Activated naive CD4-positive, alpha-beta T cell treated with anti-CD3 and anti-CD28 coated beads, Interleukin-2, amount 50 U/mL, for 72 hours (primary cell): ENCODE measurements around the gene TOP3A. TPM values are rescaled to one million over a fixed set of nuclear protein-coding genes. Genes with fewer than 3 reads are reported as not detected.

Experiments
- ATAC-seq, 2 donors: fragments of 150-1000 bp; cut with Tn5 transposase; 2 replicates each; pipeline ENCODE4 v1.10.0; 2021; ENCODE audit warnings: mild to moderate bottlenecking in 2 of 2, moderate library complexity in 2 of 2
- DNase-seq, 2 donors: peaks; one replicate each; pipeline ENCODE4 v3.0.0; 2021 to 2022; ENCODE audit warnings: low spot score in 2 of 2
- H3K27ac Mint-ChIP-seq, 2 donors: one replicate each; pipeline ENCODE4 v1.8.0; 2022; ENCODE audit warnings: mild to moderate bottlenecking in 2 of 2, mixed read lengths in 2 of 2
- H3K36me3 Mint-ChIP-seq, 2 donors: one replicate each; pipeline ENCODE4 v1.8.0; 2022; ENCODE audit warnings: mixed read lengths in 2 of 2
- H3K9me3 Mint-ChIP-seq, 2 donors: one replicate each; pipeline ENCODE4 v1.8.0; 2022; ENCODE audit warnings: mixed read lengths in 2 of 2
- total RNA-seq, 2 donors: library from RNA; stranded (reverse); gene quantifications; one replicate each; pipeline ENCODE4 v1.2.3, GENCODE V29; 2022

Gene TOP3A
- total RNA-seq, 2 donors from 2014 or later, result 78.3 to 97.4 TPM

- DNase-seq (no peak), ATAC-seq (no peak)
- H3K27ac Mint-ChIP-seq, result peak overlapping the region in 1 of 2 donors; percentile 49
- H3K36me3 Mint-ChIP-seq, result peaks cover 5 to 6% of the 10 kb centered on the region in 2 donors
- no peaks in the 10 kb centered on the region for H3K9me3 Mint-ChIP-seq
Observed at GRCh38 chr17:18251204-18251603, 63.6 kb downstream of the TOP3A start.

GRCh38 chr17:18250708-18251107, 64.1 kb downstream of the TOP3A start:
- DNase-seq (no peak), ATAC-seq (no peak)
- no peaks in the 10 kb centered on the region for H3K9me3 Mint-ChIP-seq
- peak overlapping the region in 1 of 2 donors; percentile 49 for H3K27ac Mint-ChIP-seq
- H3K36me3 Mint-ChIP-seq, result peaks cover 5 to 6% of the 10 kb centered on the region in 2 donors

- no peaks in the 10 kb centered on the region for H3K9me3 Mint-ChIP-seq
- peaks cover 5 to 6% of the 10 kb centered on the region in 2 donors for H3K36me3 Mint-ChIP-seq
- no peak for ATAC-seq
- no peak for DNase-seq
- H3K27ac Mint-ChIP-seq, result no peak overlapping the region
Observed at GRCh38 chr17:18250259-18250658, 64.5 kb downstream of the TOP3A start.

- DNase-seq (no peak), ATAC-seq (no peak)
- Mint-ChIP-seq H3K27ac (peak overlapping the region; percentile 35 to 45), H3K9me3 (no peaks in the 10 kb centered on the region), H3K36me3 (peaks cover 5 to 6% of the 10 kb centered on the region in 2 donors)
Observed at GRCh38 chr17:18248811-18249210, 66.0 kb downstream of the TOP3A start.

GRCh38 chr17:18248300-18248731, 66.5 kb downstream of the TOP3A start:
- ATAC-seq (peak; percentile 70 to 74), DNase-seq (peak in 1 of 2 donors; percentile 72)
- Mint-ChIP-seq H3K36me3 (peaks cover 5 to 6% of the 10 kb centered on the region in 2 donors), H3K27ac (peak overlapping the region; percentile 35 to 75), H3K9me3 (no peaks in the 10 kb centered on the region)

GRCh38 chr17:18247613-18248001, 67.2 kb downstream of the TOP3A start:
- DNase-seq (no peak), ATAC-seq (no peak)
- no peak overlapping the region for H3K27ac Mint-ChIP-seq
- H3K36me3 Mint-ChIP-seq, result peaks cover 5 to 6% of the 10 kb centered on the region in 2 donors
- no peaks in the 10 kb centered on the region for H3K9me3 Mint-ChIP-seq

GRCh38 chr17:18246880-18247612, 67.7 kb downstream of the TOP3A start:
- peak in 1 of 2 donors; percentile 65 for ATAC-seq
- DNase-seq, result peak in 1 of 2 donors; percentile 62
- H3K27ac Mint-ChIP-seq, result peak overlapping the region in 1 of 2 donors; percentile 72
- no peaks in the 10 kb centered on the region for H3K9me3 Mint-ChIP-seq
- peaks cover 5 to 6% of the 10 kb centered on the region in 2 donors for H3K36me3 Mint-ChIP-seq

GRCh38 chr17:18246109-18246725, 68.6 kb downstream of the TOP3A start:
- DNase-seq (no peak), ATAC-seq (no peak)
- H3K36me3 Mint-ChIP-seq, result peaks cover 5 to 6% of the 10 kb centered on the region in 2 donors
- H3K9me3 Mint-ChIP-seq, result no peaks in the 10 kb centered on the region
- H3K27ac Mint-ChIP-seq, result no peak overlapping the region

GRCh38 chr17:18245038-18245776, 69.6 kb downstream of the TOP3A start:
- H3K36me3 Mint-ChIP-seq, result peaks cover 5 to 6% of the 10 kb centered on the region in 2 donors
- DNase-seq (no peak), ATAC-seq (no peak)
- no peaks in the 10 kb centered on the region for H3K9me3 Mint-ChIP-seq
- peak overlapping the region in 1 of 2 donors; percentile 52 for H3K27ac Mint-ChIP-seq

- peak overlapping the region in 1 of 2 donors; percentile 81 for H3K27ac Mint-ChIP-seq
- no peaks in the 10 kb centered on the region for H3K36me3 Mint-ChIP-seq
- DNase-seq (no peak), ATAC-seq (no peak)
- H3K9me3 Mint-ChIP-seq, result no peaks in the 10 kb centered on the region
Observed at GRCh38 chr17:18241229-18241871, 73.4 kb downstream of the TOP3A start.

- no peaks in the 10 kb centered on the region for H3K36me3 Mint-ChIP-seq
- no peak for ATAC-seq
- DNase-seq, result no peak
- no peak overlapping the region for H3K27ac Mint-ChIP-seq
- no peaks in the 10 kb centered on the region for H3K9me3 Mint-ChIP-seq
Observed at GRCh38 chr17:18240449-18240848, 74.3 kb downstream of the TOP3A start.

GRCh38 chr17:18238299-18238698, 76.5 kb downstream of the TOP3A start:
- ATAC-seq, result no peak
- DNase-seq, result no peak
- Mint-ChIP-seq H3K36me3 (no peaks in the 10 kb centered on the region), H3K27ac (no peak overlapping the region), H3K9me3 (no peaks in the 10 kb centered on the region)

GRCh38 chr17:18237461-18237860, 77.3 kb downstream of the TOP3A start:
- H3K36me3 Mint-ChIP-seq, result no peaks in the 10 kb centered on the region
- H3K9me3 Mint-ChIP-seq, result no peaks in the 10 kb centered on the region
- no peak overlapping the region for H3K27ac Mint-ChIP-seq
- ATAC-seq (no peak), DNase-seq (no peak)

- no peak for DNase-seq
Observed at GRCh38 chr17:18236494-18236893, 78.3 kb downstream of the TOP3A start.

GRCh38 chr17:18235743-18236256, 79.0 kb downstream of the TOP3A start:
- Mint-ChIP-seq H3K36me3 (no peaks in the 10 kb centered on the region), H3K27ac (peak overlapping the region; percentile 25 to 68), H3K9me3 (no peaks in the 10 kb centered on the region)
- DNase-seq (no peak), ATAC-seq (peak; percentile 65 to 69)

More at GRCh38 chr17:18236494-18236893, 78.3 kb downstream of the TOP3A start:
- peak overlapping the region; percentile 25 for H3K27ac Mint-ChIP-seq
- no peak for ATAC-seq
- no peaks in the 10 kb centered on the region for H3K36me3 Mint-ChIP-seq
- H3K9me3 Mint-ChIP-seq, result no peaks in the 10 kb centered on the region

- DNase-seq (no peak), ATAC-seq (no peak)
- no peaks in the 10 kb centered on the region for H3K9me3 Mint-ChIP-seq
- peak overlapping the region; percentile 25 to 50 for H3K27ac Mint-ChIP-seq
- H3K36me3 Mint-ChIP-seq, result no peaks in the 10 kb centered on the region
Observed at GRCh38 chr17:18234853-18235380, 79.9 kb downstream of the TOP3A start.
